HT1080 (cell line): ENCODE data around the gene PLEKHO2. TPM values are rescaled to one million over a fixed set of nuclear protein-coding genes. Genes with fewer than 3 reads are reported as not detected.
A peak's percentile ranks its signal among the peaks of the same experiment; 100 is the strongest.
"Not testable (repeated sequence)": the region's sequence is repeated elsewhere in the genome, so short reads cannot be mapped to it uniquely, and the experiment has no call there.

Experiments used
- DNase-seq: peaks from one replicate; pipeline ENCODE4 v3.0.0-alpha.2; 2015; ENCODE audit warnings: low read depth
- polyA plus RNA-seq, 2 experiments: library from polyadenylated mRNA; depleted of rRNA; stranded (reverse); fragments of >200 nt; gene quantifications; 2 replicates each; pipeline ENCODE4 v1.2.3, GENCODE V29; 2015
- total RNA-seq: library from RNA; depleted of rRNA; stranded (reverse); fragments of >200 nt; shearing (Covaris generic); gene quantifications from 2 replicates; pipeline ENCODE4 v1.2.3, GENCODE V29; 2014; rRNA removed

The PLEKHO2 gene, protein sequence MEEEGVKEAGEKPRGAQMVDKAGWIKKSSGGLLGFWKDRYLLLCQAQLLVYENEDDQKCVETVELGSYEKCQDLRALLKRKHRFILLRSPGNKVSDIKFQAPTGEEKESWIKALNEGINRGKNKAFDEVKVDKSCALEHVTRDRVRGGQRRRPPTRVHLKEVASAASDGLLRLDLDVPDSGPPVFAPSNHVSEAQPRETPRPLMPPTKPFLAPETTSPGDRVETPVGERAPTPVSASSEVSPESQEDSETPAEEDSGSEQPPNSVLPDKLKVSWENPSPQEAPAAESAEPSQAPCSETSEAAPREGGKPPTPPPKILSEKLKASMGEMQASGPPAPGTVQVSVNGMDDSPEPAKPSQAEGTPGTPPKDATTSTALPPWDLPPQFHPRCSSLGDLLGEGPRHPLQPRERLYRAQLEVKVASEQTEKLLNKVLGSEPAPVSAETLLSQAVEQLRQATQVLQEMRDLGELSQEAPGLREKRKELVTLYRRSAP
- 11.5 and 13.3 TPM in 2 replicates for total RNA-seq
- 10.8 and 12.0 TPM in 2 replicates for polyA plus RNA-seq (2015; cell fraction: cytosol; rRNA removed)
- polyA plus RNA-seq (2015; cell fraction: nucleus; rRNA removed) = 11.8 and 12.0 TPM in 2 replicates

DNA sequence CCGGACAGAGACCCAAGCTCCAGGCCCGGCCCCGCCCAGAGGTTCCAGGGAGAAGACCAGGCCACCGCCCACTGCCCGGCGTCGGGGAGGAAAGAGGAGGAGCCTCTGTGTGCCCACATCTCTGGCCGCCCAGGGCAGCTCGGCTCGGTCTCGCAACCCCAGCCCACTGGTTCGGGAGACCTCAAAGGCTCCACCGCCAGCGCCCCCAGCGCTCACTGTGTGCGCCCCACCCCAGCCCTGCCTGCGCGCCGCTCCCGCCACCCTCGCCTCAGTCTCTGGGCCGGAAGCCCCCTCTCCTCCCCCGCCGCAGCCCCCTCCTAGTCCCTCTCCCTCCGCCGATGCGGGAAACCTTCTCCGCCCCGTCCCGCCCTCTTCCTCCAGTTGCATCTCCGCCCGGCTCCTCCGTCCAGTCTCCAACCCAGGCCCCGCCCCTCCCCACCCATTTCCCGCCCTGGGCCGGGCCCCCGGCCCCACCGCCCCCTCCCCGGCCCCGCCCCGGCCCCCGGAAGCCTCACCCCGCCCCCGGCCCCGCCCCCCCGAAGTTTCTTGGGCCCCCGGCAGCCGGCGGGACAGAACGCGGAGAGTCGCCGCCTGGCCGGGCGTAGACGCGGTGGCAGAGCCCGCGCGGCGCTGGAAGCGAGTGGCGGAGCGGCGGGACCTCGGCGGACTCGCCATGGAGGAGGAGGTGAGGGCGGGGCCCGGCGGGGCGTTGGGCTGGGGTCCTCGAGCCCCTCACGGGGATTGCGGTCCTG, at the start of gene PLEKHO2:
TSS of gene PLEKHO2 (plus strand) at position 572 of the 752 bp plus-strand sequence. CDS start at position 674, 102 bp downstream.
- DNase-seq = peak; percentile 93

- DNase-seq = no peak
Measured at GRCh38 chr15:64792282-64792681, 49.4 kb upstream of the PLEKHO2 start.

GRCh38 chr15:64795299-64795698, 46.4 kb upstream of the PLEKHO2 start:
- not testable (repeated sequence) for DNase-seq

GRCh38 chr15:64795921-64796320, 45.8 kb upstream of the PLEKHO2 start:
- DNase-seq = not testable (repeated sequence)

DNA sequence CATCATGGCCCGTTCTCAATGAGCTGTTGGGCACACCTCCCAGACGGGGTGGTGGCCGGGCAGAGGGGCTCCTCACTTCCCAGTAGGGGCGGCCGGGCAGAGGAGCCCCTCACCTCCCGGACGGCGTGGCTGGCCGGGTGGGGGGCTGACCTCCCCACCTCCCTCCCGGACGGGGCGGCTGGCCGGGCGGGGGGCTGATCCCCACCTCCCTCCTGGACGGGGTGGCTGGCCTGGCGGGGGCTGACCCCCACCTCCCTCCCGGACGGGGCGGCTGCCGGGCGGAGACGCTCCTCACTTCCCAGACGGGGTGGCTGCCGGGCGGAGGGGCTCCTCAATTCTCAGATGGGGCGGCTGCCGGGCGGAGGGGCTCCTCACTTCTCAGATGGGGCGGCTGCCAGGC, 42.8 kb upstream of the PLEKHO2 start:
- not testable (repeated sequence) for DNase-seq

- DNase-seq = no peak
Measured at GRCh38 chr15:64800476-64800875, 41.2 kb upstream of the PLEKHO2 start.

DNA sequence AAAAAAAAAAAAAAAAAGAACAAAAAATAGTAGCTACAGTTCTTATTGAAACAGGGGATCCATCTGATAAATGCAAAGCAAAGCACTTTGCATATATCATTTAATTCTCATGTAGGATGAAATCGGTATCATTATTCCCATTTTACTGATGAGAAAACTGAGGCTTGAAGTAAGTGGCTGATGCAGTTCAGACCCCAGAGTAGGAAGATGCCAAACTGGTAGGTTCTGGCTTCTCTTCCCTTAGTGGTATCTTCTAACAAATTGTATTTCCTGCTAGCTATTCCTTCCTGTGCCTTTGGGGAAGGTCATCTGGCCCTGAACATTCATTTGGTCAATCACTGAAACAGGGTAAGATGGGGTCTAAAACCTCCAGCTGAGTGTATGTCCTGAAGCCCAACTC, 38.2 kb upstream of the PLEKHO2 start:
- DNase-seq = no peak

DNA sequence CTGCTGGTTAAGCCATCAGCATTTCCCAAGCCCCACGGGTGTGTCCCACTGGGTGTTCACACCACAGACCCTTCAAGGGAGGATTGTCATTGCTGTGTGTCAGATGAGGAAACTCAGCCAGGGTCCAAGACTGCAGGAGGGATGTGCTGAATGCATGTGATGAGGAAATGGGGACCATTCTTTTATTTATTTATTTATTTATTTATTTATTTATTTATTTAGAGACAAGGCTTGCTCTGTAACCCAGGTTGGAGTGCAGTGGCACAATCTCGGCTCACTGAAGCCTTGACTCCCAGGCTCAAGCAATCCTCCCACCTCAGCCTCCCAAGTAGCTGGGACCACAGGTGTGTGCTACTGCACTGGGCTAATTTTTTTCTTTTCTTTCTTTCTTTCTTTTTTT, 37.1 kb upstream of the PLEKHO2 start:
- DNase-seq = no peak

- DNase-seq = peak; percentile 23
Measured at GRCh38 chr15:64806509-64806908, 35.2 kb upstream of the PLEKHO2 start.

DNA sequence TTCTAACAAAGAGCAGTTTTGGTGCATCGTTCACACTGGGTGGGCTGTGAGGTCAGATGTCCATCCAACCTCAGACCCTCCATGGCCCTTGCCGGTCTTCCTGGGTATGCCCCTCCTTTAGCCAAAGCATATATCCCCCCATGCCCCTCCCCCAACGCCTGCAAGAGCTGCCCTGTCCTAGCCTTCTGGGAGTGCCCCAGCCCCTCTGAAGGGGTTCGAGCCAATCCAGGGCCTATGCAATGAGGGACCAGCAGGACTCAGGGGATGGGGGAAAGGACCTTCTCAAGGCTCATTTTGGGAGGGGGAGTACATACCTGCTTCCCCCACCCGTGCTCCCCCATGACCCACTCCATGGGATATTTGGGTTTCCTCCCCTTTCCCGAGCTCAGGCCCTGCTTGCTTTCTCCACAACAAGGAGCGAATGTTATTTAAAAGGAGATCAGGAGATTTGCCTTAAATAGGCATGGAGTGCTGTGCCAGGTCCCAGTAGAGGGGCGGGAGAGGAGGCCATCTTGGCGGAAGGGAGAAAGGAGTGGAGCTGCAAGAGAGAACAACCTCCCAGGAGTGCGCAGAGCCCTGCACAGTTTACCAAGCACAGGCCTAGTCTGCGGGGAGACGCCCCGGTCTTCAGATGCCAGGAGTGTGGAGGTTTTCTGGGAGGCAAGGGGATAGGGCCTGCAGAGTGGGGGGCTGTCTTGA, 34.5 kb upstream of the PLEKHO2 start:
- no peak for DNase-seq

GRCh38 chr15:64807751-64808222, 33.9 kb upstream of the PLEKHO2 start:
- DNase-seq = no peak

DNA sequence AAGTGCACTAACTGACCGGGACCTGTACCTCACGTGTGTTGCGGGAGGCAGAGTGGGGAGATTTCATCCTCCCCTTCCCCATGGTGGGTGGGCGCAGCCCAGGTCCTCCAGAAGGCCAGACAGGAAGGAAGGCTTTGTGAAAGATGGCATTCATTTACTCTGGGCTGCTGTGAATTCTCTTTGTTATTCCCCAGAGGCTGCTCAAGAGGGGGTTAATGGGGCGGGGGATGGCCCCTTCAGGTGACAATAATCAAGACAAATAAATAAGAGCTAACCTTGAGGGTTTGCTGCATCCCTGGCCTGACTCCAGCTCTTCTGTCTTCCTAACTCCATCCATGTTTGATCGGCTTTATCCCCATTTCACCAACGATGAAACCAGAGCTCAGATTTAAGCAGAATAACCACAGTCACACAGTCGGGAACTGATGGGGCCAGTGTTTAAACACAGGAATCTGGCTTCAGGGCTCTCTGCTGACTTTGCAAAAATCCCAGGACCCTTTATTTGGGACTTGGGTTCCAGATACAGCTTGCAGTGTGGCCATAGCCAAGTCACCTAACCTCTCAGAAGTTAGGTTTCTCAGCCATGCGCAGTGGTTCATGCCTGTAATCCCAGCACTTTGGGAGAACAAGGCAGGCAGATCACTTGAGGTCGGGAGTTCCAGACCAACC, 32.8 kb upstream of the PLEKHO2 start:
- no peak for DNase-seq

GRCh38 chr15:64809649-64810496, 31.8 kb upstream of the PLEKHO2 start:
- peak; percentile 63 for DNase-seq

GRCh38 chr15:64810497-64811326, 31.0 kb upstream of the PLEKHO2 start:
- DNase-seq = no peak

DNA sequence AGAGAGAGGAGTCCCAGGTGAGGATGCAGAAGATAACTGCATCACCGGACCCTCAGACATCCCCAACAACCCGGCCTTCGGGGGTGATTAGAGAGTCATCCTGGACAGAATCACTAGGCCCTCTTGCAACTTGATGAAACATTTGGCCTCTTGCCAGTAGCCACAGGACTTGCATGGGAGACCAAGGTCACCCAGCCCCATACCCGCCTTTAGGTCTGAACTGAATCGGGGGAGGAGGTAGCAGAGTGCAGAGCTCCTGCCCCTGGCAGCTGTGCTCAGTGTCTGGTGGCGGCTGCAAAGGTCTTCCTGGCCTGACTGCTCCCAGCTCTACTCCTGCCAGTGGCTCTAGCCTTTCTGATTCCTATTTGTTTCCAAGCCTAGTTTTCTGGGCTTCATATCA, 28.6 kb upstream of the PLEKHO2 start:
- peak; percentile 17 for DNase-seq

GRCh38 chr15:64814283-64814682, 27.4 kb upstream of the PLEKHO2 start:
- not testable (repeated sequence) for DNase-seq

DNA sequence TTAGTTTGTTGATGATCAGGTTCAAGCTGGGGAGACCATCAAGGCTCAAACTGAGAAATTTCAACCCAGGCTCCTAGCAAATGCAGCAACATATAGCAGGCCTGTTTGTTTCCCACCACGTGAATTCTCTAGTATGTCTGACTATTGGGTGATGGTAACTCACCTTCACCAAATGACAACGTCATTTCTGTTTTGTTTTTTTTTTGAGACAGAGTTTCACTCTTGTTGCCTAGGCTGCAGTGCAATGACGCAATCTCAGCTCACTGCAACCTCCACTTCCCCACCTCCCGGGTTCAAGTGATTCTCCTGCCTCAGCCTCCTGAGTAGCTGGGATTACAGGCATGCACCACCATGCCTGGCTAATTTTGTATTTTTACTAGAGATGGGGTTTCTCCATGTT, 26.8 kb upstream of the PLEKHO2 start:
- DNase-seq = not testable (repeated sequence)

GRCh38 chr15:64816452-64816851, 25.3 kb upstream of the PLEKHO2 start:
- DNase-seq = no peak

DNA sequence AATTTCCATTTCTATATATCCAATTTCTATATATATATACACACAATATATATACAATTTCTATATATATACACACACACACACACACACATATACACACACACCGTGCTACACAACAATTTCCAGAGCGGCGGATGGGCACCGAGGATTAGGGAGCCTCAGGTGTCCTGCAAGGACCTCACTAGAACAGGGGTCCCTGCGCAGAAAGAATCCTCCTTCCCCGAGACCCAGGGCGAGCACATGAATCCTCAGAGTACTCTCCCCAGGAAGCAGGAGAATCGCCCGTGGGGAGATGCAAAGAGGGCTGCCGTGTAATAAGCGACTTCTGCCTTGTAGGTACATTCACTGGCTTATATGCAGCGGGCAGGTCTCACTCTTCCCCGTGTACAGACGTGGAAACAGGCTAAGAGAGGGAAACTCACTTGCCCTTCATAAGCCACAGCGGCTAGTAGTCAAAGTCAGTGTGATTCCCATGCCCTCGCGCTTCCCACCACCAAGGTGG, 16.7 kb upstream of the PLEKHO2 start:
- no peak for DNase-seq
